GM12874 (cell line): ENCODE data around the gene SH2B3.

ENCODE experiments used
- CTCF ChIP-seq: IDR thresholded peaks from 2 replicates; pipeline ENCODE4 v1.5.1; 2011; ENCODE audit warnings: low read depth, mild to moderate bottlenecking, control low read depth, low read length, moderate library complexity; ENCODE audit not compliant: insufficient read depth

Gene SH2B3

GRCh38 chr12:111454311-111454710, 48.6 kb downstream of the SH2B3 start:
- no peak for TF ChIP-seq CTCF

- TF ChIP-seq CTCF, result no peak
These were observed 49.2 kb downstream of the SH2B3 start for GRCh38 chr12:111454716-111455447.

- no peak for TF ChIP-seq CTCF
These were observed 50.0 kb downstream of the SH2B3 start for GRCh38 chr12:111455448-111456320.

- no peak for TF ChIP-seq CTCF
These were observed 51.3 kb downstream of the SH2B3 start for GRCh38 chr12:111457071-111457470.

- no peak for TF ChIP-seq CTCF
These were observed 51.9 kb downstream of the SH2B3 start for GRCh38 chr12:111457577-111457976.

- TF ChIP-seq CTCF, result no peak
These were observed 52.9 kb downstream of the SH2B3 start for GRCh38 chr12:111458546-111459172.

GRCh38 chr12:111462210-111462769, 56.6 kb downstream of the SH2B3 start:
- TF ChIP-seq CTCF, result no peak
